Mucosa of rectum (tissue), 2 donors: ENCODE data around the gene ZNF593OS.

Experiments
- H3K27ac ChIP-seq, 2 donors: one replicate each; pipeline ENCODE4 v1.7.0; 2013; ENCODE audit warnings: inconsistent platforms in 2 of 2, low read depth in 2 of 2, low read length in 2 of 2
- H3K27me3 ChIP-seq, 2 donors: one replicate each; pipeline ENCODE4 v1.7.0; 2013; ENCODE audit warnings: low read length in 2 of 2; ENCODE audit not compliant: control insufficient read depth in 2 of 2, insufficient read depth in 2 of 2
- H3K36me3 ChIP-seq, 2 donors: one replicate each; pipeline ENCODE4 v1.7.0; 2013; ENCODE audit warnings: low read length in 2 of 2; ENCODE audit not compliant: control insufficient read depth in 2 of 2, insufficient read depth in 2 of 2
- H3K4me1 ChIP-seq, 2 donors: one replicate each; pipeline ENCODE4 v1.7.0; 2013; ENCODE audit warnings: low read length in 2 of 2, mild to moderate bottlenecking in 1 of 2; ENCODE audit not compliant: control insufficient read depth in 2 of 2, insufficient read depth in 2 of 2
- H3K4me3 ChIP-seq, 2 donors: one replicate each; pipeline ENCODE4 v1.7.0; 2013; ENCODE audit warnings: low read length in 2 of 2
- H3K9ac ChIP-seq, 2 donors: one replicate each; pipeline ENCODE4 v1.7.0; 2013; ENCODE audit warnings: low read length in 2 of 2, low read depth in 1 of 2, mild to moderate bottlenecking in 1 of 2
- H3K9me3 ChIP-seq, 2 donors: one replicate each; pipeline ENCODE4 v1.7.0; 2013; ENCODE audit warnings: low read length in 2 of 2; ENCODE audit not compliant: control insufficient read depth in 2 of 2
- donor health status: healthy.
- donor health status: Normal muscosa, but diverticular disease.

The ZNF593OS gene

GRCh38 chr1:26127235-26128163 is 44.1 kb downstream of the ZNF593OS start:
- Histone ChIP-seq H3K27me3 (no peaks in the 10 kb centered on the region), H3K4me1 (peaks cover 3 to 32% of the 10 kb centered on the region in 2 donors), H3K4me3 (peak overlapping the region; percentile 83), H3K36me3 (peaks cover 0 to 8% of the 10 kb centered on the region in 2 donors), H3K27ac (peak overlapping the region; percentile 91 to 96), H3K9me3 (no peaks in the 10 kb centered on the region), H3K9ac (peak overlapping the region; percentile 84 to 86)

- peaks cover 0 to 18% of the 10 kb centered on the region in 2 donors for H3K36me3 ChIP-seq
- no peaks in the 10 kb centered on the region for H3K9me3 ChIP-seq
- peaks cover 3 to 33% of the 10 kb centered on the region in 2 donors for H3K4me1 ChIP-seq
- peak overlapping the region; percentile 83 for H3K4me3 ChIP-seq
- peak overlapping the region; percentile 91 to 96 for H3K27ac ChIP-seq
- no peaks in the 10 kb centered on the region for H3K27me3 ChIP-seq
- peak overlapping the region; percentile 84 to 86 for H3K9ac ChIP-seq
Observed at GRCh38 chr1:26126321-26127084, 45.1 kb downstream of the ZNF593OS start.

GRCh38 chr1:26125946-26126320 is 45.7 kb downstream of the ZNF593OS start:
- Histone ChIP-seq H3K4me3 (peak overlapping the region; percentile 21 to 43), H3K27me3 (no peaks in the 10 kb centered on the region), H3K9ac (peak overlapping the region; percentile 60 to 64), H3K27ac (peak overlapping the region; percentile 91 to 96), H3K4me1 (peaks cover 3 to 37% of the 10 kb centered on the region in 2 donors), H3K36me3 (peaks cover 0 to 21% of the 10 kb centered on the region in 2 donors), H3K9me3 (no peaks in the 10 kb centered on the region)

GRCh38 chr1:26125382-26125781 is 46.2 kb downstream of the ZNF593OS start:
- Histone ChIP-seq H3K4me3 (no peak overlapping the region), H3K36me3 (peaks cover under 1 to 21% of the 10 kb centered on the region in 2 donors), H3K9ac (peak overlapping the region in 1 of 2 donors; percentile 64), H3K4me1 (peaks cover 3 to 37% of the 10 kb centered on the region in 2 donors), H3K27me3 (no peaks in the 10 kb centered on the region), H3K27ac (peak overlapping the region; percentile 91 to 96), H3K9me3 (no peaks in the 10 kb centered on the region)

GRCh38 chr1:26124418-26125331 is 47.0 kb downstream of the ZNF593OS start:
- H3K4me1 ChIP-seq = peaks cover 3 to 37% of the 10 kb centered on the region in 2 donors
- H3K27ac ChIP-seq = peak overlapping the region; percentile 14 to 27
- H3K9me3 ChIP-seq = no peaks in the 10 kb centered on the region
- H3K27me3 ChIP-seq = no peaks in the 10 kb centered on the region
- H3K4me3 ChIP-seq = no peak overlapping the region
- peaks cover 4 to 23% of the 10 kb centered on the region in 2 donors for H3K36me3 ChIP-seq
- peak overlapping the region in 1 of 2 donors; percentile 9 for H3K9ac ChIP-seq

- Histone ChIP-seq H3K27ac (peak overlapping the region; percentile 21 to 34), H3K9me3 (no peaks in the 10 kb centered on the region), H3K36me3 (peaks cover 10 to 33% of the 10 kb centered on the region in 2 donors), H3K4me1 (peaks cover 0 to 29% of the 10 kb centered on the region in 2 donors), H3K9ac (no peak overlapping the region), H3K27me3 (no peaks in the 10 kb centered on the region), H3K4me3 (no peak overlapping the region)
Observed at GRCh38 chr1:26122988-26123973, 48.4 kb downstream of the ZNF593OS start.

GRCh38 chr1:26121854-26122773 is 49.5 kb downstream of the ZNF593OS start:
- no peak overlapping the region for H3K9ac ChIP-seq
- H3K9me3 ChIP-seq = no peaks in the 10 kb centered on the region
- no peak overlapping the region for H3K4me3 ChIP-seq
- H3K36me3 ChIP-seq = peaks cover 10 to 36% of the 10 kb centered on the region in 2 donors
- H3K4me1 ChIP-seq = peaks cover 0 to 18% of the 10 kb centered on the region in 2 donors
- H3K27ac ChIP-seq = peak overlapping the region; percentile 9 to 31
- no peaks in the 10 kb centered on the region for H3K27me3 ChIP-seq

GRCh38 chr1:26119892-26120608 is 51.6 kb downstream of the ZNF593OS start:
- peaks cover 0 to 20% of the 10 kb centered on the region in 2 donors for H3K4me1 ChIP-seq
- H3K9me3 ChIP-seq = no peaks in the 10 kb centered on the region
- H3K4me3 ChIP-seq = no peak overlapping the region
- H3K27me3 ChIP-seq = no peaks in the 10 kb centered on the region
- H3K36me3 ChIP-seq = peaks cover 10 to 41% of the 10 kb centered on the region in 2 donors
- no peak overlapping the region for H3K27ac ChIP-seq
- no peak overlapping the region for H3K9ac ChIP-seq
